BE2C (cell line): ENCODE results near the gene ZFYVE28. TPM values are rescaled to one million over a fixed set of nuclear protein-coding genes. Genes with fewer than 3 reads are reported as not detected.
"Not testable (repeated sequence)": the region's sequence is repeated elsewhere in the genome, so short reads cannot be mapped to it uniquely, and the experiment has no call there.

Source experiments
- DNase-seq: peaks from one replicate; pipeline ENCODE4 v3.0.0-alpha.2; 2020
- H3K27me3 ChIP-seq: fragments of 250-450 bp; sonication (Bioruptor Pico); 2 replicates; pipeline ENCODE4 v1.5.1; 2020; ENCODE audit warnings: mild to moderate bottlenecking
- H3K36me3 ChIP-seq: fragments of 250-450 bp; sonication (Bioruptor Pico); 2 replicates; pipeline ENCODE4 v1.5.1; 2020; ENCODE audit warnings: mild to moderate bottlenecking
- H3K4me1 ChIP-seq: fragments of 250-450 bp; sonication (Bioruptor Pico); 2 replicates; pipeline ENCODE4 v1.5.1; 2020
- H3K4me3 ChIP-seq: 2 replicates; pipeline ENCODE4 v1.5.1; 2011; ENCODE audit warnings: low read depth, low read length
- H3K9me3 ChIP-seq: fragments of 250-450 bp; sonication (Bioruptor Pico); 2 replicates; pipeline ENCODE4 v1.5.1; 2020
- polyA plus RNA-seq: library from polyadenylated mRNA; unstranded; fragments of >200 nt; gene quantifications from one replicate; pipeline ENCODE4 v1.2.1, GENCODE V29; 2012; ENCODE audit warnings: low read depth, missing spikeins; ENCODE audit not compliant: insufficient read length, insufficient read depth
- TF ChIP-seq, protein P1 (sequence below): IDR thresholded peaks from 2 replicates; pipeline ENCODE4 v1.5.1; 2012; ENCODE audit warnings: mild to moderate bottlenecking, low read depth, low read length

The ZFYVE28 gene
- polyA plus RNA-seq = 2.3 TPM

DNA sequence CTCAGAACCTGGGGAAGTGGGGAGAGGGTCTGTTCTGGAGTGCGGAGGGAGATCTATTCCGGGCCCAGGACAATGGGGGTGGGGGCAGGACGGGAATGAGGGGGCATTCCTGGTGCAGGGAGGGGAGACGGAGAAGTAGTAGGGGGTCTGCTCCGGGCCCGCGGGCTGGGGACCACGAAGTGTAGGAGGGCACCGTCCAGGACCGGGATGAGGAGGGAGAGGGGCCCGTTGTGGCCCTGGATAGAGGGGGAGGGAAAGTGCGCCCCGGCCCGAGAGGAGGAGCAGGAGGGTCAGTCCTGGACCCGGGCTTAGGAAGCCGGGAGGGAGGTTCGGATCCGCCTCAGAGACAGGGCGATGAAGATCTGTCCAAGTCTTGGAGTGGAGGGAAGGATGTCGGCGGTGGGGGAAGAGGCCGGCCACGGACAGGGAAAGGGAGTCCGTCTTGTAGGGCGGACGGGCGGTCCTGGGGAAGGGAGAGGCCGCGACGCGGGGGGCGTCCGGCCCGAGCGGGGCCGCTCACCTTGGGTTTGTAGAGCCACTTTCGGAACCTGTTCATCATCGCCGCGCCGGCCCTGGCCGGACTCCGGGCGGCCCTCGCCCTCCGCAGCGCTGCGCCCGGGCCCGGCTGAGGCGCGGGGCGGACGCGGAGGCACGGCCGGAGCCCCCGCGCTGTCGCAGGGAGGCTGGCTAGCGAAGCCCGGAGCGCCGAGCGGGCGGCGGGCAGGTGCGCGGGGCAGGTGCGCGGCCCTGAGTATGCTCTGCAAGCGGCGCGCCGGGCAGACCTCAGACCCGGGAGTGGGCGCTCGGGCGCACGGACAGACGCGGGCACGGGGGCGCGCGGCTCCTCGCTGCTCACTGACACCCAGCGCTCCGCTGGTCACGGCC lies at the start of gene ZFYVE28:
Gene ZFYVE28 (minus strand): TSS at position 881 of the 885 bp plus-strand sequence. CDS start 322 bp downstream, at position 559.
- Histone ChIP-seq H3K36me3 (no peaks in the 10 kb centered on the region), H3K27me3 (peaks cover 49% of the 10 kb centered on the region), H3K4me3 (peak within 1 kb of the TSS; percentile 53), H3K9me3 (no peaks in the 10 kb centered on the region), H3K4me1 (no peaks in the 10 kb centered on the region; the same call in 1 of the 2 replicates)
- no peak for DNase-seq
- TF ChIP-seq, protein P1, sequence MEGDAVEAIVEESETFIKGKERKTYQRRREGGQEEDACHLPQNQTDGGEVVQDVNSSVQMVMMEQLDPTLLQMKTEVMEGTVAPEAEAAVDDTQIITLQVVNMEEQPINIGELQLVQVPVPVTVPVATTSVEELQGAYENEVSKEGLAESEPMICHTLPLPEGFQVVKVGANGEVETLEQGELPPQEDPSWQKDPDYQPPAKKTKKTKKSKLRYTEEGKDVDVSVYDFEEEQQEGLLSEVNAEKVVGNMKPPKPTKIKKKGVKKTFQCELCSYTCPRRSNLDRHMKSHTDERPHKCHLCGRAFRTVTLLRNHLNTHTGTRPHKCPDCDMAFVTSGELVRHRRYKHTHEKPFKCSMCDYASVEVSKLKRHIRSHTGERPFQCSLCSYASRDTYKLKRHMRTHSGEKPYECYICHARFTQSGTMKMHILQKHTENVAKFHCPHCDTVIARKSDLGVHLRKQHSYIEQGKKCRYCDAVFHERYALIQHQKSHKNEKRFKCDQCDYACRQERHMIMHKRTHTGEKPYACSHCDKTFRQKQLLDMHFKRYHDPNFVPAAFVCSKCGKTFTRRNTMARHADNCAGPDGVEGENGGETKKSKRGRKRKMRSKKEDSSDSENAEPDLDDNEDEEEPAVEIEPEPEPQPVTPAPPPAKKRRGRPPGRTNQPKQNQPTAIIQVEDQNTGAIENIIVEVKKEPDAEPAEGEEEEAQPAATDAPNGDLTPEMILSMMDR = no peak

DNA sequence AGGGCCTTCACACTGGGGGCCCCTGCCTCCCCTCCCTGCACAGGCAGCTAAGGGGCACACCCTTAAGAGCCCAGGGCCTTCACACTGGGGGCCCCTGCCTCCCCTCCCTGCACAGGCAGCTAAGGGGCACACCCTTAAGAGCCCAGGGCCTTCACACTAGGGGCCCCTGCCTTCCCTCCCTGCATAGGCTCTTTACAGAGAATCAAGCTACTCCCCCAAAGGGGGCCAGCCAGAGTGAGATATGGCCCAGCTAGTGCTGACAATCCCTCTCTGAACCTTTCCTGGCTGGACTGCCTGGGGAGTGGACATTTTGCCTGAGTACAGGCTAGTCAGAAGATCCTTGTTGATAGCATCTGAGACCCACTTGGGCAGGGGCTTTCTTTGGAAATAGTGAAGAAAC lies 47.1 kb upstream of the ZFYVE28 start:
- DNase-seq, H3K27me3 ChIP-seq, H3K36me3 ChIP-seq, H3K9me3 ChIP-seq, H3K4me3 ChIP-seq, H3K4me1 ChIP-seq: not testable (repeated sequence)

DNA sequence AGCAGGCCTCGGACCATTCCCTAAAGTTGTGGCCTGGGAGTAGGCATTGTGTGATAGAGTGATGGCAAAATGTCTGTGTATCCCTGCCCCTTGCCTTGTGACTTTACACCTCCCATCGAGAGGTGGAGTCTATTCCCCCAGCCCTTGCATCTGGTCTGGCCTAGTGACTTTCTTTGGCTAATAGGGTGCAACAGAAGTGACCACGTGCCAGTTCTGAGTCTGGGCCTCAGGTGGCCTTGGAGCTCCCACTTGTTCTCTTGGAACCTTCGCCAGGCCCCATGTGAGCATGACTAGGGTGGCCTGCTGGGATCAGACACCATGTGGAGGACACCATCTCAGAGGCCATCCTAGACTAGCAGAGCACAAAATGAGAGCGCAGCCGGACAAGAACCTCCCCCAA lies 46.6 kb upstream of the ZFYVE28 start:
- Histone ChIP-seq H3K36me3 (peaks cover 3% of the 10 kb centered on the region; the same call in 1 of the 2 replicates), H3K4me3 (no peak overlapping the region), H3K4me1 (peaks cover 4% of the 10 kb centered on the region; the same call in 1 of the 2 replicates), H3K9me3 (no peaks in the 10 kb centered on the region; the same call in 1 of the 2 replicates), H3K27me3 (no peaks in the 10 kb centered on the region)
- DNase-seq = no peak
- TF ChIP-seq, protein P1 = no peak

DNA sequence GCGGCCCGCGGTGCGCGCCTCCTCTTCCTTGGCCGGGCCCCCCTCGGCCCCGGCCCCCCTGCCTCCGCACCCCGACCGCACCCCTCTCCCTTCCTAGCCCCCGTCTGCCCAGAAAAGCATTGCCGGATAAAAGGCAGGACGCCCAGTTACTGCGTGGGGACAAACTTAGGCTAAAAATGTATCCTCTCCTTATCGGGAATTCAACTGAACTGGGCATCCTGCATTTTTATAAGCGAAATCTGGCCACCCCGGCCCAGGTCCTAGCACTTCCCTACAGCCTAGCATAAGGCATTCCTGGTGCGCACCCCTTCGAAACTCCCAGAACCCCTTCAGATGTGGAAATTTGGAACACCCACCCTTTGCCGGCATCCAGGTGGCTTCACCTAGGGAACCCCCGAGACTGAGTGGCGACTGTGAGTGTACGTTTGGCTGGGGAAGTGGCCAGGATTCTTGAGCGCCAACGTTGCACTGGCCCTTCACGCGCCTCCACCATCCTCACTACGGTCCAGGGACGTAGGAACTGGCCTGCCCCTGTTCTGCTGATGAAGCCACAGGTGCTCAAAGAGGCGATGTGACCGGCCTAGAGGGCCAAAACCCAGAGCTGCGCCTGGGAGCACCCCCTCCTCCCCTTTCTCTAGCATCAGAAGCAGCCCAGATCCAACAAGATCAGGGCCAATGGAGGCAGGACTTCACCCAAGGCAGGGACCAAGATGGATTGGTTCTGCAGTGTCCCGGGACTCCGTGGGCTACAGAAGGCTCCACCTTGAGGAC lies 44.7 kb upstream of the ZFYVE28 start:
- Histone ChIP-seq H3K4me3 (peak overlapping the region; percentile 51), H3K9me3 (no peaks in the 10 kb centered on the region; the same call in 1 of the 2 replicates), H3K27me3 (no peaks in the 10 kb centered on the region), H3K4me1 (peaks cover 4% of the 10 kb centered on the region; the same call in 1 of the 2 replicates), H3K36me3 (no peaks in the 10 kb centered on the region)
- TF ChIP-seq, protein P1 = no peak; the same call in 1 of the 2 replicates
- DNase-seq = no peak

DNA sequence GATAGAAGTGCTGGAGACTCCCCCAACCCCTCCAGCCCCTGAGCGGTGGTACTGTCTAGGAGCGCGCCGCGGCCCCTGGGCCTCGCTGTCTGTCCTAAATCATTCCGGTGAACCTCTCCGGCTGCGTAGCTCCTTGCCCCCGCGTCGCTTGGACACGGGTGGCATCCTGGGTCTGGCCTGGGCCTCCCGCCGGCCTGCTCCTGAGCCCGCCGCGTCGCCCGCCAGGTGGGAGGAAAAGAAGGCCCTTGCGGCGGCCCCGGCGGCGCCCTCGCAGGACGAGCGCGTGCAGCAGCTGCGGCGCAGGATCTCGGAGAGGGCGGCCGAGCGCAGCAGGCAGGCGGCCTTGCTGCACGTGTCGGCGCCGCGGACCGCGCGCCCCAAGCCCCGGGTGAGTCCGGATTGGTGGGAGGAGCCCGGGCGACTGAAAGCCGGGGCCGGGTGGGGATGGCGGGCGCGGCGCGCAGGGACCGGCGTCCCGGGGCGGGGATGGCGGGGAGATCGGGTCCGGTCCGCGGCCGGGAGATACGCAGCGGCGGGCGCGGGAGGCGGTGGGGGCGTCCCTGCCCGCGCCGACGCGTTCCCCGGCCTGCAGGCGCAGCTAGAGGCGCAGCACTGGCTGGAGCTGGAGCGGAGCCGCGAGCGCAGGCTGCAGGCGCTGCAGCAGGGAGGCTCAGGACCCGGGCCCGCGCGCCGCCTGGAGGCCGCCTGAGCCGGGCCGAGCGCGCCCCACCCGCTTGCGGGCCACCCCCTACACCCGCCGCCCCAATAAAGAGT lies 44.0 kb upstream of the ZFYVE28 start:
- Histone ChIP-seq H3K9me3 (no peaks in the 10 kb centered on the region; the same call in 1 of the 2 replicates), H3K4me3 (peak overlapping the region; percentile 51), H3K27me3 (no peaks in the 10 kb centered on the region), H3K4me1 (peaks cover 4% of the 10 kb centered on the region; the same call in 1 of the 2 replicates), H3K36me3 (no peaks in the 10 kb centered on the region)
- TF ChIP-seq, protein P1 = no peak
- DNase-seq = peak; percentile 86
